Activated CD8-positive, alpha-beta memory T cell treated with anti-CD3 and anti-CD28 coated beads for 48 hours (primary cell): ENCODE data around the gene RSL24D1.
A peak's percentile ranks its signal among the peaks of the same experiment; 100 is the strongest.

ENCODE experiments used
- DNase-seq, 3 experiments: peaks; one replicate each; pipeline ENCODE4 v3.0.0-alpha.2; 2020; ENCODE audit warnings: low read depth in 2 of 3, low spot score in 2 of 3

The RSL24D1 gene

DNA sequence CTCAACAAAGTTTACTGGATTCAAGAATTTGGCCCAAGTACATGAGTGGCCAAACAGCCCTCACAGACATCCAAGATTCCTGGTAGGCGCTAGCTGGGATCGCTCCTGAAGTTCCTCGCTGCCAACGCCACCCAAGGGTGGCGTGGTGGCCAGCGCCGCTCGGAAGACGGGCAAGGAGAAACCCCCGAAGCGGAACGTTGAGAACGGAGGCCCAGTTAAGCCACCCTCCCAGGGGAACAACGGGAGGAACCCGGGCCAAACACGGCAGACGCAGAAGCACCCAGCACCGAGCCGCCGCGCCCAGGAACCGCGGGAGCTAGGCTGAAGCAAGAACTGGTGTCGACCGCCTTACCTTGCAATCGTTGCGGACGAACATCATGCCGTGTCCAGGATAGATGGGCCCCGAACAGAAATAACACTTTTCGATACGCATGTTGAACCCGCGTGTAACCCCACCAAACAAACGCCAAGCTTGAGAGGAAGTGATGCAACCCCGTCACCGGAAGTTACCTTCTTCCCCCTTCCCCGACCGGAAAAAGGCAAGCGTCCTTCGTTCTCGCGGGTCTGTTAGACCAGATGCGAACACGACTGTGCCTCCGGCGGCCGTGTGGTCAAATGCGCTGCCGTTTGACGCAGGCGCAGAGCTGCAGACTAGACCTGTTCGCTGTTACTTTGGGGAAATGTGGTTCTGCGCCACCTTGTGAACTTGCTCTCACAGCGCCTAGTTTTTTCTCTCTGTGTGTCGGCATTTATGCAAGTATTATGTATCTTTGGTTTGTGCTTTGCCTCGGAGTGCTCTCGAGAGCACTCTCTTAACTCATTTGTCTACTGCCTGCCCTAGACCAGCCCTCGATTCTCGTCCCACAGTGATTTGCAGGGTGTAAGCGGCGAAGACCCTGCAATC lies at the start of gene RSL24D1:
Gene RSL24D1, minus strand, starts transcription at position 484 of the 904 bp plus-strand sequence. Its CDS starts 51 bp downstream, at position 433.
- peak; percentile 71 to 91 (median 89) for DNase-seq

DNA sequence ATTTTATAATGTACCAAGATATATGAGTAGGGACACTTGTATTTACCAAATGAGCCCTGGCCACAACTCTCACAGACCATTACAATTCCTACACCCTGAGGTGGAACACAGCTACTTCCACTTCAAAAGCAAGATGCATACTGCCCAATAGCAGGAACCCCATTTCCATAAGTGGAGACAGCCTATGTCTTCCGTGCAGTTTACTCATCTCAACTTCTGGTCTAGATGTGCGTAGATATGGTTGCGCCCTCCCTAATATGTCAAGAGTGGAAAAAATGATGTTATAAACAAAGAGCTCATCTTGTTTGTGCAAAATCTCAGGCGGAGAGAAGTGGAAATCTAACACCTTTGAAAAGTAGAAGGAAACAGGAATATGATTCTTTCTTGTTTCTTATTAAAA lies 48.3 kb upstream of the RSL24D1 start:
- no peak for DNase-seq

DNA sequence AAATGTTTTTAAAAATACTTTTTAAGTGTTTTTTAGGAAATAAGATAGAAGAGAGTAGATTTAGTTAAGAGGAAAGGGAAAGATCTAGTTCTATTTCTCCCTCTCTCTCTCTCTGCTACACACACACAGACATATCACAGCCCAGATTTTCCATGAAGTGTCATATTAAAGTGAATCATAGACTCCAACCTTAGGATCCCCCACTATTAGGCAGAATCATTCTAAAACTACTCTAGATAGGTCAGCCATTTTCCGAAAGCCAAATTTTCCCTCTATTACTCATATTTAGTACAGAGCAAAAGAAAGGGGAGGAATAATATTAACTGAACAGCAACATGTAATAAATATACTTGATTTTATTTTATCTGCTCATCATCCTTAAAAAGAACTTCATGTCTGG lies 45.1 kb upstream of the RSL24D1 start:
- no peak for DNase-seq

DNA sequence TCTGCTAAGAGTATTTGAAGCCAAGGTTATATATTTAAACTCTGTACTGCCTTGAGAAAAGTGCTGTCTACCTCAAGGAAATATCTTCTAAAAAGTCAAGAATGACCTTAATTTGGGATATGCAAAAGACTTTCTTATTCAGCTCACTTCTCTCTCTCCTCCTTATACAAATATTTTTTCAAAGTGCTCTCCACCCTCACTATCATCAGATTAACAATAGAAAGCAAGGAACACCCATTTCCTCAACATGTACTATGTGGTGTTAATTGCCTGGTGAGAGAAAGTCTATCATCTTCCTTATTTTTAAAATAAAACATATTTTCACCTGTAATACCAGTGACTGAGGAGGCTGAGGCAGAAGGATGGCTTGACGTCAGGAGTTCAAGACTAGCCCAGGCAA lies 44.4 kb upstream of the RSL24D1 start:
- no peak for DNase-seq

DNA sequence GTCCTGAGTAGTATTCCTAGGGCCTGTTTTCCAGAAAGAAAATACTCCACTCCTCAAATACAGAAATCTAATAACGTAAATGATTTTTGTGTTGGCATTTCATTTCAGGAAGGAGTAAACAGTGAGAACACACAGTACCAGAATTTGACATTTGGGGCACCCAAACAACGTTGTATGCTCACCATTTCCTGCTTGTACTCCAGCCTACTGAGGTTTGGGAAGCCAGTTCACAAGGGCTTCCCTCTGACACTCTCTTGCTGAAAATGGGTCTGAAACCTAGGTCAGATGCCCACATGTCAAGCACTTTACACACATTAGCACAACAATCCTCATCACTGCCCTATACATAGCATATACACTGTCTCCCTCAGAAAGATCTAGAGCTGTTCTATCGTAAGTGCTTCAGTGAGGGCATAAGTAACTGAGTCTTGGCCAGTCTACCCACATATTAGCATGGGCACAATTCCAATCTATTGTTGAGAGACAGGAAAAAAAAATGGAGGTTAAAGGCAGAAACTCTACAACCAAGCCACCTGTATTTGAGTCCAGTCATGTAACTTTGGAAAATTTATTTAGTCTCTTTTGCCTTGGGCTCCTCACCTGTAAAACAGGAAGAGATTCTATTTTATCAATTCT lies 43.5 kb upstream of the RSL24D1 start:
- no peak for DNase-seq

DNA sequence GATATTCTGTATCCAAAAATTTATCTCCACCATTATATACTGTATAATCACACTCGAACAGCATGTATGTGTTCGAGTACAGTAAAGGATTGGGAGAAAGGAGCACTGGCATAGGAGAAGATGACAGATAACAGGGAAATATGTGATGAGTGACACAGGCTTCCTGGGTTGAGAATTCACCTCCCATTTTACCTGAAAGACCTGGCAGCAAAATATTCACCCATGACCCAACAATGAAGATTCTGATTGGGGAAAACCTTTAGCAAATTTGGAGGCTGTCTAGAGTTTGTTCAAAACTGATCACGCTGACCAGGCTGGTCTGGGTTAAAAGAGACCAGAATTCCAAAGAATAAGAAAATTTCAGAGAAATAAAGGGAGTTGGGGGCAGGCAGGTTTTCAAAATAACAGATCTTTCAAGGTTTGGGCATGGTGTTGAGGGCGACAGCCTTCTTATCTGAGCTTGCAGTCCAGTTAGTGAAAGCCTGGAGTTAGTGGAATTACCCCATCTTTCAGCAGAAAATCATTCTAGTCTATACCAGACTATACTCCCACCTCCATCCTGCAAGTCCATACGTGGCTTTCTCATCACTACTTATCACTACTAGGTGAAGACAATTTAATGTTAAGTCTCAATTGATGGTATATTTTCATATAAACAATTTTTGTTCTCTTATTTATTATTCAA lies 42.8 kb upstream of the RSL24D1 start:
- no peak for DNase-seq

DNA sequence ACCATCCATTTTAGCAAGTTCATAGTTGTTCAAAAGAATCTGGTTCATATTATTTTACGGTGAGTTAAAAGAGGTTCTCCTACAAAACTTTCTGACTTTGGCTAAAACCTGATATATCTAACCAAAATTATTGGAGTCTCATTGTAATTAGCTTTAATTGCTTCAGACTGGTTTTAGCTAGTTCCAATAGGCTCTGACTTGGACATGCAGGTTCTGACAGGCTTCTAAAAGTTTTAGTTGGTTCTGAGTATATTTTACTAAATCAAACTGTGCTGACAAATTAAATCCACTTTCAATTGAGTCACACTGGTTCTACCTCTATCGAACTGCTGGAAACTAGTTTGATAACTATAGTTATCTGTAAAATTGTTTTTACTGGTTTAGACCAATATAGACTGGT lies 42.1 kb upstream of the RSL24D1 start:
- no peak for DNase-seq

DNA sequence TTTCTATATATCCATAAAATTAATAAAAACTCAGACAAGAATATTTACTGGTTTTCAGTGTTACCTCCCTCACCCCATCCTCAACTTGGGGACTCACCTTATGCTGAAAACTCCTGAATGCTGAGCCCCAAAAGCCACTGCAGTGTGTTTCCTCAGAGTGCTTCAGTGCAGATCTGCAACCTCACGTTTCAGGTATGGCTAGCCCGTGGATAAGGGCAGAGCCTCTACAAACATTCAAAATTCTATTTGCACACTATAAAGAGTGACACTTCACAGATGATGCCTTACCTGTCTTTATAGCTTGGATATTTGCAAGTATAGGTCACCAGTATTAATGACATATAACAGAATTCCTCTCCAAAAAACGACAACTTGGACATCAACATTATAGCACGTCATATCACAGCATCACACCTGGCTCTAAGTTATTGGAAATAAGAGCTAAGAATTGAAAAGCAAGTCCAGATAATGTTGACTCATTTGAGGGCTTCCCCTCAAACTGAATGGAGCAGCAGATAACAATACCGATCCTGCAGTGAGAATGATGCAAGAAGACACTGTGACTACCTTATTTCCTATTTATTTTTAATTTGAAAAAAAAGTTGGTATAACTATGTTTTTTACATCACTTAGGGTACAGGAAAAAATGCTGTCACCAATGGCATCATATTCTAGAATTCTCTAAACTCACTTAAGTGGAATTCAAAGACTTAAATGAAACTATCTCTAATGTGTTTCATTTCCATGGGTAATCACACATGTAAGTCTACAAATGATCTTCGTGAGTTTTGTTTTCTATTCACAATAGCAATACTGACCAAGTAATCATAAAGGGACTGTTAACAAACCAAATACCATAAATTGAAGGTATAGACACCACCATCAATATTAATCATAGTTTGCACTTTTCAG lies 40.7 kb upstream of the RSL24D1 start:
- DNase-seq = no peak

DNA sequence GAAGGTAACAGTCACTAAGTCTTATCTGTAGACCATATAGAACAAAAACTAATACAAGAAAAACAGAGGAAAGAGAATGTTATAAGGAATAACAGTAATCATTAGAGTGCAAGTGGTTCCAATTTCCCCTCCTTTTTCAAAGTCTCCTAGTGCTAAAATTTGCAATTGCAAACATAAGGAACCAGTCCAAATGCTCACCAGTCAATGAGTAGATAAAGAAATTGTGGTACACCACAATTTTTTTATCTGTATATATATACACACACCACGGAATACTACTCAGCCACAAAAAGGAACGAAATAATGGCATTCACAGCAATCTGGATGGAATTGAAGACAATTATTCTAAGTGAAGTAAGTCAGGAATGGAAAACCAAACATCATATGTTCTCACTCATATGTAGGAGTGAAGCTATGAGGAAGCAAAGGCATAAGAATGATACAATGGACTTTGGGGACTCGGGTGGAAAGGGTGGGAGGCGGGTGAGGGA lies 38.9 kb upstream of the RSL24D1 start:
- no peak for DNase-seq

DNA sequence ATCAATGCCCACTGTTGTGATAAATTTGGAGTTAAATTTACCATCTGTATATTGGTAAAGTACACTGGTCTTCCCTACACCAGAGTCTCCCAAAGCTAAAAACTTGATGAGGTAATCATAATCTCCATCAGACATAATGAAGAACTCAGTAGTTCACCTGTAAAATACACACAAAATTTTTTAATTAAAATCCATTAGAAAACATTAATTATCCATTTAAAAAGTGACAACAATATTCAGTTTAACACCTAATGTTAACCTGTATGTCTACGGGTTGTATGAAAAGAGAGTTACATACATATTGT lies 38.0 kb upstream of the RSL24D1 start:
- DNase-seq = no peak

DNA sequence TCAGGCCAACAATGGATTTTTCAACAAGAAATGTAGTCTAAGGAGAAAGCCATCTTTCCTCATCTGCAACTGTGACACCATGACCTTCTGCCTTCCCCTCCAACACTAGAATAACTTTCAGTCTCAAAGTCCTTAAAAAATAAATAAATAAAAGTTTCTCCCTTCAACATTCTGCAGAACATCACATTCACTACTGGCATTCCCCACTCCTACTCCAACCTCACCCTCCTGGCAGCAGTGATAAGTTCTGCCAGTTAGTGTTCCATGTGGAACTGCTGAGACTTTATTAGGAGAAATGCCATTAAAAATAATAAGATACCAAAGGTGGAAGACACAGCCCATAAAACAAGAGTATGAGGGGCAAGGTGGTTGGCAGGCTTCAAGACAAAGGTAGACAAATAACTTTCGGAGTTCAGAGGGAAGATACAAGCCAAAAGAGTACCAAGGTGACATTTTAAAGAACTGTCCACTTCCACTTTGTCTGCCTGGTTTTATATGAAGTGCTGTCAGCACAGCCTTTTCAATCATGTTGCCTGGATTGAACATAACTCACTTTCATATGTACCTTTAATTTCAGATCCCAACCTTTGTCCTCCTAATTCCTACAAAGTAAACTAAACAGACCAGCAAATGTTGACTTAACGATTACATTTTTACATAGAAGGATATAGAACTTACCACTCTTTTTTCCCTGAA lies 37.5 kb upstream of the RSL24D1 start:
- no peak for DNase-seq

DNA sequence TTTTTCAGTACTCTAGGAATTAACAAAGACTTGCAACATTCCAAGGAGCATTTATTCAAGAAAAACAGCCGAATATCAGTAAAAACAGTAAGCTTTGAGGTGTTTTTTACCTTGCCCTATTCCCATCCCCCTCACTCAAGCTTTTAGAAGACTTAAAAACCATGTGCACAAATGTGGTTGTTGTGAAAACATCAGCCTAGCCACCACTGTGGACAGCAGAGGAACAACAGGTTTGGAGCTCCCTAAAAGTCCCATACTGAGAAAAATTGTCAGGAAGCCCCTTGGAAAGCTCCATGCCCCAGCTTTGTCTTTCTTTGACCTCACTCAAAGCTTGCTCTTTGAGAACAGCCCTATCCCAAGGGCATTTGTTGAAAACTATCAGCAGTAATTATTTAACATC lies 34.7 kb upstream of the RSL24D1 start:
- no peak for DNase-seq

DNA sequence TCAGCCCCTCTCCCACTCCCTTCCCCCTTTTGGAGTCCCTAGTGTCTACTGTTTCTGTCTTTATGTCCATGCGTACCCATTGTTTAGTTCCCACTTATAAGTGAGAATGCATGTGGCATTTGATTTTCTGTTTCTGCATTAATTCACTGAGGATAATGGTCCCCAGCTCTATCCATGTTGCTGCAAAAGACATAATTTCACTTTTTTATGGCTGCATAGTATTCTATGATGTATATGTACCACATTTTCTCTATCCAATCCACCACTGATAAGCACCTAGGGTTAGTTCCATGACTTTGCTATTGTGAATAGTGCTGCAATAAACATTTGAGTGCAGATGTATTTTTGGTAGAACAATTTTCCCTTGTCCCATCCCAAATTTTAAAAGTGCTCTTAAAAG lies 34.2 kb upstream of the RSL24D1 start:
- no peak for DNase-seq

DNA sequence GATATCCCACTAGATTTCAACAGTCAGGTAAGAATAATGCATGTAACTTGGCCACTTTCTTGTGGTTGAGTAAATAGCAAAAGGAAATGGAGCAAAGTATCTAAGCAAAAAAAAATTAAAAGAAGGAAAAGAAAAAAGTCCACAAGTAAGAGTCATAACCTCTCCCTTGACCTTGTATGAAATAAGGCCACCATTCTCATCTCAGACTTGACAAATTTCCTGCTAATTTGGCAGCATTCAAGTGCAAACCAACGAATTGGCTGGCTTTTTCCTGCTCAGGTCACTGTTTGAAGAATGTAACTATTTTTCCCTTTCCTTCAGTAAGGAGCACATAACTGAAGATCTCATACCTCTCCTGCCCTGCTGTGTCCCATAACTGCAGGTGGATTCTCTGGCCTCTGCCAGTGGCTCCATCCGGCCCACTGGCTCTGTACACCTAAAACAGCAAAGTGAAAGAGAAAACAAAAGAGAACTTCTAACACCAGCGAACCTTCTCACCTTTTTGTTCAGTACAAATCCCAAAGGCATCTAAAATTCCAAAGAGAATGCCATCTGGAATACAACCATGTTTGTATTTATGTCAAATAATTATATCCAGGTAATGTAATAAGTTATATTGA lies 33.4 kb upstream of the RSL24D1 start:
- no peak for DNase-seq

DNA sequence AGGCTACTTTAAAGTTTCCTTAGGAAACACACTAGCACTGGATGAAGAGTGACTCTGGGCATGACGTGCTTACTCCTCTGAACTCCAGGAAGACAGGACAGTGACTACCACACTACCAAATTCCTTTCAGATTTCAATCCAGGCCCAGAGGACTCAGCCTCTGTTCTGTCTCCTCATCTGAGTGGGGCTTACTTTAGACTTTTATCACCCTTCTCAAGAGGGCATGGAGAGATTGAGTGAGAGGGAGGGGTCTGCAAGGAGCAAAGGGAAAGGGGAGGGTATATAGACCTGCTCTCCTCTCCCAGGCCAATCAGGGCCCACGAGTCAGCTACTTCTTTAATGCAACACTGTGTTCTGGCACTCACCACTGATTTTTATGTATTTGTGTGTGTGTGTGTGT lies 29.4 kb upstream of the RSL24D1 start:
- no peak for DNase-seq

DNA sequence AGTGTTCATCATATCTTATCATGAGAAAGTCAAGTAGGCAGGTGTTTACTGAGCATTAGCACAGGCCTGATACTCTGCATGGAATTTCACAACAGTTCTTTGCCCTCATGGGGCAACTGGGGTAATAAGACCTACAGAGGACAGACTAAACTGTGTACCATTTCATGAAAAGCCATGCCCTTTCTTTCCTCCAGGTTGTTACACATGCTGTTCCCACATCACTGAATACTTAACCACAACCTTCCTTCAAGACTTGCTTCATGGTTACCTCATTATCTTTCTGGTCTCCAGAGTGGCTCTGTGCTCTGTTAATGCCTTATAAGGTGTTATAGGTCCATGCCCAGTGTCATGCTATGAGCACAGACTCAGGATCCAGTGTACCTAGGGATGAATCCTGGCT lies 28.2 kb upstream of the RSL24D1 start:
- DNase-seq = no peak

DNA sequence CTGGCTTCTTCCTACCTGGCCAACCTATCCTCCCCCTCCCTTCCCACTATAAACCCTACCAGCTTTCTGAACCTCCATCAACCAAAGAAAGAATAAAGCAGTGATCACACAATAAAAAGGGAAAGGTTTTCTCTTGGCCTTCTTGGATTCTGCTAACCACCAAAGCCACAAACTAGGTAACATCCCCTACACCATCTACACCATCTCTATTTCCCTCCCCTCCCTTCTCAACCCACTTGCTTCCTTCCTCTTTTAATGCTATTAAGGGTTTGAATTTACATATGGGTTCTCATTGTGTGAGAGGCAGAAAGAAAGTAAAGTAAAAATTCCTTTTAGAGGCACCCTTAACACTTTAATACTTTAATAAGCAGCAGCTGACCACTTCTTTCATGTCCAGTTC lies 25.8 kb upstream of the RSL24D1 start:
- no peak for DNase-seq

DNA sequence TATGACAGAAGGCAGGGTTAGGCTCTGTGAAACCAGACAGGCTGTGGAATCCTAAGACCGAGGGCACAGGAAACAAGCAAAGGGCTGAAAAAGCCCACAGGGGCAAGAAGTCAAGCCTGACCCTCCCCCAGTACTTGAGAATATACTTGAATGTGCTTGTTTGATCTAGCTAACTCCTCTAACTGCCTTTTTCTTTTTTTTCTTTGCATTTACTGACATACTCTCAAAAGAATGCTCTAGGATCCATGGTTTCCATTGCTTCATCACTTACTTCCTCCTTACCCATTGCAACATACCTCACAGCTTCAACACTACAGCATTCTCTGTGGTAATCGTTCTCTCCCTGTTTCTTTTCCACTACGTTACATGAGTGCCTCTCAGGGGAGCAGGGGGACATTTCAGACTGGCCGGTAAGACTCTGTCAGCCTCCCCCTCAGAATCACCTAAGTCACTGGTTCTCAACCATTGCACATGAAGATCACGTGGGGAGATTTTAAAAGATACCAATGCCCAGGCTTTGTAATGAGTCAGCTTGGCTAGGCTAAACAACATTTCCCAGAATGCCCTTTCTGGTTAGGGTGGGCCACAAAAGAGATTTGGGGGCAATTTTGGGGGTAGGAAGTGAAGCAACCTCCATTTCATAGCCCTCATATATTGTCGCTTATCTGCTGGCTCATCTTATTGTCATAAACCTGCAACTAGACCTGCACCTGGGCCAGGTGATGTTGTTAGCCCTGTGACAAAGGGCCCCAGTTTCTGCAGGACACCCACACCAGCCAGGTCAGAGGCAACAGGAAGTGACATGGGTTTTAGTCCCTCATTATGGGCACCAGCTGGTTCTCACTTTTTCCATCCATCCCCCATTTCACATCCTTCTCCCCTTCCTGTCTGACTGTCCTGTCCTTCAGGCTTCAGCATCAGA lies 24.6 kb upstream of the RSL24D1 start:
- DNase-seq = peak in 1 of 3 experiments; percentile 30

DNA sequence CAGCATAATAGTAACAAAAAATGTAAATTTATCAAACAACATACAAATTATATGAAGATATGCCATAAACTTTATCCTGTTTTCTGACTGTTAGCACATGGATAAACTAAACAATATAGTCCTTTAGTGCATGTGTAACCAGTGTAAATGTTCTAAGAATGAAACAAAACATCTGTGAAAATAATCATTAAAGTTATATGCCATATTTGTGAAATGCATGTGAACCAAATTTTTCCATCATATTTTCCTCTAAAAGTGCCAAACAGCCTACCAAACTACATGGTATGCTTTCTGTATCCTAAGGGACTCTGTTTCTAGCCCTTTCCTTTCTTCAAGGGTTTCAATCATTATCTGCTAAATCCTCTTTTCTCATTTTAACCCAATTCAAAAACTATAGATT lies 23.9 kb upstream of the RSL24D1 start:
- no peak for DNase-seq
